CD8-positive, alpha-beta memory T cell (primary cell): ENCODE measurements around the gene MNDA. TPM values are rescaled to one million over a fixed set of nuclear protein-coding genes. Genes with fewer than 3 reads are reported as not detected.
"Not testable (repeated sequence)": the region's sequence is repeated elsewhere in the genome, so short reads cannot be mapped to it uniquely, and the experiment has no call there.

Experiments
- CTCF ChIA-PET: fragments of 350-600 bp; sonication (Branson Sonifier 250); formaldehyde crosslinking; loops from one replicate; lab custom pipeline; 2021; ENCODE audit warnings: antibody characterized with exemption; lab: Charles Lee
- POLR2A ChIA-PET: fragments of 350-600 bp; sonication (Branson Sonifier 250); formaldehyde crosslinking; loops from one replicate; lab custom pipeline; 2021; ENCODE audit warnings: antibody characterized with exemption; lab: Charles Lee
- DNase-seq, 5 donors: peaks; one replicate each; pipeline versions ENCODE4 v3.0.0 to v3.0.0-alpha.2; 2020 to 2022; ENCODE audit warnings: mixed read lengths in 1 of 5
- H3K27ac ChIP-seq: one replicate; pipeline ENCODE4 v1.7.0; 2013; ENCODE audit warnings: low read depth, mild to moderate bottlenecking, low read length, moderate library complexity
- H3K27me3 ChIP-seq: 2 replicates; pipeline ENCODE4 v1.7.0; 2013; ENCODE audit warnings: low read length, mild to moderate bottlenecking; ENCODE audit not compliant: insufficient read depth, poor library complexity, severe bottlenecking
- H3K36me3 ChIP-seq: 2 replicates; pipeline ENCODE4 v1.7.0; 2013; ENCODE audit warnings: mild to moderate bottlenecking, low read length, moderate library complexity; ENCODE audit not compliant: insufficient read depth
- H3K4me1 ChIP-seq: 2 replicates; pipeline ENCODE4 v1.7.0; 2013; ENCODE audit warnings: mild to moderate bottlenecking, low read length, moderate library complexity; ENCODE audit not compliant: insufficient read depth
- H3K4me3 ChIP-seq: 2 replicates; pipeline ENCODE4 v1.7.0; 2013; ENCODE audit warnings: mild to moderate bottlenecking, low read length
- H3K9me3 ChIP-seq: 2 replicates; pipeline ENCODE4 v1.7.0; 2013; ENCODE audit warnings: mild to moderate bottlenecking, low read length
- H3K27ac Mint-ChIP-seq, 8 donors: one replicate each; pipeline ENCODE4 v1.8.0; 2020 to 2021; ENCODE audit warnings: mixed read lengths in 8 of 8, mild to moderate bottlenecking in 6 of 8, inconsistent platforms in 3 of 8, moderate library complexity in 3 of 8
- H3K27me3 Mint-ChIP-seq, 2 donors: one replicate each; pipeline ENCODE4 v1.8.0; 2020 to 2021; ENCODE audit warnings: mixed read lengths in 2 of 2, mild to moderate bottlenecking in 1 of 2, moderate library complexity in 1 of 2
- H3K36me3 Mint-ChIP-seq, 3 donors: one replicate each; pipeline ENCODE4 v1.8.0; 2020 to 2021; ENCODE audit warnings: mixed read lengths in 3 of 3, inconsistent platforms in 1 of 3, mild to moderate bottlenecking in 1 of 3
- H3K4me1 Mint-ChIP-seq, 3 donors: one replicate each; pipeline ENCODE4 v1.8.0; 2020 to 2021; ENCODE audit warnings: mixed read lengths in 3 of 3, inconsistent platforms in 1 of 3, mild to moderate bottlenecking in 1 of 3
- H3K4me3 Mint-ChIP-seq, 7 donors: one replicate each; pipeline ENCODE4 v1.8.0; 2020 to 2021; ENCODE audit warnings: mixed read lengths in 7 of 7, mild to moderate bottlenecking in 6 of 7, moderate library complexity in 4 of 7, inconsistent platforms in 2 of 7
- H3K9me3 Mint-ChIP-seq, 5 donors: one replicate each; pipeline ENCODE4 v1.8.0; 2020 to 2022; ENCODE audit warnings: mixed read lengths in 5 of 5, mild to moderate bottlenecking in 3 of 5, moderate library complexity in 2 of 5, inconsistent platforms in 1 of 5
- polyA plus RNA-seq: library from polyadenylated mRNA; unstranded; fragments of 300-500 nt; fragmentation: Illumina TruSeq; gene quantifications from one replicate; pipeline ENCODE4 v1.2.3, GENCODE V29; 2021
- total RNA-seq, 2 experiments: library from RNA; stranded (reverse); gene quantifications; one replicate each; pipeline ENCODE4 v1.2.3, GENCODE V29; 2021

The MNDA gene
- total and polyA plus RNA-seq, 3 experiments from 2014 or later, result 0.22 to 0.59 (median 0.39) TPM

DNA sequence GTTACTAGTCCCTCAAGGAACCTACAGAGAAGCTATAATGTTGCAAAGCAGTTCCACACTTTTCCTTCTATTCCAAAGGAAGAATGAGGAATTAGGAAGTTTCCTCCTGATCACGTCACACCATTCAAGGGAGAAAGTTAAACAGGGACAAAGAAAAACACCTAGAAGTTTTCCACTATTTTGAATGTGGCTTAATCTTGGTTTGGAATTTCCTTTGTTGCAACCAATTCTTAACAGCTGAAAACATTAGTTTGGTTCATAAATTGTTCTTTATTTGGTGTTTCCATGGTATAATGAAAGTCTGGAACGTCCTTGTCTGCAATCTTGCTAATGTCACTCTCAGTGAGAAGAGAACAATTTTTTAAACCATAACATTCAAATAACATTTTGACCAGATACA is 8.4 kb downstream of the MNDA start:
- no peaks in the 10 kb centered on the region for H3K4me1 ChIP-seq
- H3K9me3 ChIP-seq, result no peaks in the 10 kb centered on the region
- Mint-ChIP-seq H3K4me3 (no peak overlapping the region), H3K36me3 (peaks cover 1 to 20% (median 1%) of the 10 kb centered on the region in 3 donors), H3K27me3 (peaks cover 6 to 17% of the 10 kb centered on the region in 2 donors), H3K9me3 (peaks cover 4 to 12% (median 7%) of the 10 kb centered on the region in 5 donors), H3K27ac (no peak overlapping the region), H3K4me1 (no peaks in the 10 kb centered on the region)
- DNase-seq, result no peak
- no peak overlapping the region for H3K27ac ChIP-seq
- no peaks in the 10 kb centered on the region for H3K36me3 ChIP-seq
- CTCF ChIA-PET, result no interaction called here
- H3K4me3 ChIP-seq, result no peak overlapping the region
- POLR2A ChIA-PET, result no interaction called here
- H3K27me3 ChIP-seq, result no peaks in the 10 kb centered on the region

DNA sequence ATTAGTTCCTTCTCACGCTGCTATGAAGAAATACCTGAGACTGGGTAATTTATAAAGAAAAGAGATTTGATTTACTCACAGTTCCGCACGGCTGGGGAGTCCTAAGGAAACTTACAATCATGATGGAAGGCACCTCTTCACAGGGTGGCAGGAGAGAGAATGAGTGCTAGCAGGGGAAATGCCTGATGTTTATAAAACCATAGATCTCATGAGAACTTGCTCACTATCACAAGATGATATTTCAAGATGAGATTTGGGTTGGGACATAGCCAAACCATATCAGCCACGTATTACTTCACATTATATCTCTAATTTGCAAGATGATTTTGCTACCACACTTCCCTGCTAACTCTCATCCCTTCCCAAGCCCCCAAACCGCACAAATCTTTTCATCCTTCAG is 9.1 kb downstream of the MNDA start:
- Mint-ChIP-seq H3K4me3 (no peak overlapping the region), H3K36me3 (peaks cover 1 to 20% (median 1%) of the 10 kb centered on the region in 3 donors), H3K27ac (no peak overlapping the region), H3K4me1 (no peaks in the 10 kb centered on the region), H3K9me3 (peaks cover 4 to 12% (median 7%) of the 10 kb centered on the region in 5 donors), H3K27me3 (peaks cover 6 to 17% of the 10 kb centered on the region in 2 donors)
- DNase-seq, result no peak
- Histone ChIP-seq H3K36me3 (no peaks in the 10 kb centered on the region), H3K4me1 (no peaks in the 10 kb centered on the region), H3K4me3 (no peak overlapping the region), H3K9me3 (no peaks in the 10 kb centered on the region), H3K27me3 (no peaks in the 10 kb centered on the region), H3K27ac (no peak overlapping the region)
- ChIA-PET POLR2A (no interaction called here), CTCF (no interaction called here)

DNA sequence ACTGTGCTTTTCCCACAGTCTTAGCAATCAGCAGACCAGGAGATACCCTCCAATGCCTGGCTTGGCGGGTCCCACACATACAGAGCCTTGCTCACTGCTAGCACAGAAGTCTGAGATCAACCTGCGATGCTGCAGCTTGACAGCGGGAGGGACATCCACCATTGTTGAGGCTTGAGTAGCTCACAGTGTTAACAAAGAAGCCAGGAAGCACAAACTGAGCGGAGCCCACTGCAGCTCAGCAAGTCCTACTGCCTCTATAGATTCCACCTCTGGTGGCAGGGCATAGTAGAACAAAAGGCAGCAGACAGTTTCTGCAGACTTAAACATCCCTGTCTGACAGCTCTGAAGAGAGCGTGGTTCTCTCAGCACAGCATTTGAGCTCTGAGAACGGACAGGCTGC is 33.4 kb downstream of the MNDA start:
- no peaks in the 10 kb centered on the region for H3K9me3 ChIP-seq
- H3K27me3 ChIP-seq, result no peaks in the 10 kb centered on the region
- H3K36me3 Mint-ChIP-seq, result peaks cover 0 to 35% (median 2%) of the 10 kb centered on the region in 3 donors
- no peak overlapping the region for H3K27ac Mint-ChIP-seq
- H3K4me3 ChIP-seq, result no peak overlapping the region
- no peaks in the 10 kb centered on the region for H3K4me1 ChIP-seq
- POLR2A ChIA-PET, result no interaction called here
- H3K27ac ChIP-seq, result no peak overlapping the region
- CTCF ChIA-PET, result no interaction called here
- H3K4me3 Mint-ChIP-seq, result no peak overlapping the region
- no peak for DNase-seq
- no peaks in the 10 kb centered on the region for H3K4me1 Mint-ChIP-seq
- no peaks in the 10 kb centered on the region for H3K36me3 ChIP-seq
- peaks cover 11 to 18% (median 15%) of the 10 kb centered on the region in 5 donors for H3K9me3 Mint-ChIP-seq
- H3K27me3 Mint-ChIP-seq, result peaks cover 10 to 13% of the 10 kb centered on the region in 2 donors

DNA sequence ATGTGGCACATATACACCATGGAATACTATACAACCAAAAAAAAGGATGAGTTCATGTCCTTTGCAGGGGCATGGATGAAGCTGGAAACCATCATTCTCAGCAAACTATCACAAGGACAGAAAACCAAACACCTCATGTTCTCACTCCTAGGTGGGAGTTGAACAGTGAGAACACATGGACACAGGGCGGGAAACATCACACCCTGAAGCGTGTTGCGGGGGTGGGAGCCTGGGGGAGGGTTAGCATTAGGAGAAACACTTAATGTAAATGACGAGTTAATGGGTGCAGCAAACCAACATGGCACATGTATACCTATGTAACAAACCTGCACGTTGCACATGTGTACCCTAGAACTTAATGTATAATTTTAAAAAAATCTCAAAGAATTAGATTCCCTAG is 39.3 kb downstream of the MNDA start:
- H3K27ac ChIP-seq, H3K27ac Mint-ChIP-seq, H3K27me3 Mint-ChIP-seq, DNase-seq, H3K4me1 ChIP-seq, H3K4me1 Mint-ChIP-seq, H3K4me3 Mint-ChIP-seq, POLR2A ChIA-PET, H3K36me3 ChIP-seq, H3K9me3 ChIP-seq, CTCF ChIA-PET, H3K9me3 Mint-ChIP-seq, H3K27me3 ChIP-seq, H3K4me3 ChIP-seq: not testable (repeated sequence)
- H3K36me3 Mint-ChIP-seq, result peaks cover 0 to 12% (median 5%) of the 10 kb centered on the region in 3 donors

DNA sequence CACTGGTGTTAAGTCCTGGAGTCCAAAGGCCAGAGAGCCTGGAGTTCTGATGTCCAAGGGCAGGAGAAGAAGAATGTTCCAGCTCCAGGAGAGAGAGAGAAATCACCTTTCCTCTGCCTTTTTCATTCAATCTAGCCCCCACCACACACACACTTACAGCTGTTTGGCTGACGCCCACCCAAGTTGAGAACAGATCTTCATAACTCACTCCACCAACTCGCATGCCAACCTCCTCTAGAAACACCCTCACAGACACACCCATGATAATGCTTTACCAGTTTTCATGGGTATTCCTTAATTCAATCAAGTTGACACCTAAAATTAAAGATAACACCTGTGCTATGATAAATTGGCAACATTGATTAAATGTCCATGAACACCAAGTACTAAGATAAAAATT is 42.0 kb downstream of the MNDA start:
- Histone ChIP-seq H3K27ac (no peak overlapping the region), H3K36me3 (no peaks in the 10 kb centered on the region), H3K4me3 (no peak overlapping the region), H3K4me1 (no peaks in the 10 kb centered on the region), H3K9me3 (no peaks in the 10 kb centered on the region), H3K27me3 (no peaks in the 10 kb centered on the region)
- no peaks in the 10 kb centered on the region for H3K9me3 Mint-ChIP-seq
- no peak overlapping the region for H3K4me3 Mint-ChIP-seq
- no peak for DNase-seq
- H3K27ac Mint-ChIP-seq, result peak overlapping the region in 1 of 8 donors; percentile 15
- H3K4me1 Mint-ChIP-seq, result no peaks in the 10 kb centered on the region
- peaks cover 6 to 10% of the 10 kb centered on the region in 2 donors for H3K27me3 Mint-ChIP-seq
- ChIA-PET CTCF (no interaction called here), POLR2A (no interaction called here)
- peaks cover 0 to 5% (median 4%) of the 10 kb centered on the region in 3 donors for H3K36me3 Mint-ChIP-seq

DNA sequence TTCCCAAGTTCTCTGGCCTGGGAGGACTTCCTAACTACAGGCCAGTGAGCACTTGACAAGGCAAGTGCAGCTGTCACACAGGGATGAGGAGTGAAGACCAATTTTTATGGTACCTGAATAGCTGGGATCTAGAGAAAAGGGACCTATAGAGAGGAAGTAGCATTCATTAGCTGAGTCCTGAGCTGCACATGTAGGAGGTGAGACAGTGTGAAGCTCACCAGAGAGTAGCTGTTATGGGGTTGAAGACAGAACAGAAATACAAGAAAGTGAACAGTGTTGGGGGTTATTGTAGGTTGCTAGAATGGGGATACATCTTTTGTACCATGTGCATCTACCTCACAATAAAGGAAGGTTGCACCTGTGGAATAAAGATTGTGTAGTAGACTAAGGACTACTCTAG is 62.5 kb downstream of the MNDA start:
- Mint-ChIP-seq H3K9me3 (peaks cover 8 to 14% (median 13%) of the 10 kb centered on the region in 5 donors), H3K4me3 (no peak overlapping the region), H3K4me1 (no peaks in the 10 kb centered on the region), H3K27me3 (no peaks in the 10 kb centered on the region), H3K27ac (peak overlapping the region in 1 of 8 donors; percentile 8), H3K36me3 (peaks cover 0 to 17% (median 0%) of the 10 kb centered on the region in 3 donors)
- H3K4me3 ChIP-seq, result no peak overlapping the region
- H3K36me3 ChIP-seq, result no peaks in the 10 kb centered on the region
- no peaks in the 10 kb centered on the region for H3K4me1 ChIP-seq
- H3K9me3 ChIP-seq, result no peaks in the 10 kb centered on the region
- no peak for DNase-seq
- CTCF ChIA-PET, result no interaction called here
- H3K27me3 ChIP-seq, result no peaks in the 10 kb centered on the region
- POLR2A ChIA-PET, result no interaction called here
- H3K27ac ChIP-seq, result no peak overlapping the region

DNA sequence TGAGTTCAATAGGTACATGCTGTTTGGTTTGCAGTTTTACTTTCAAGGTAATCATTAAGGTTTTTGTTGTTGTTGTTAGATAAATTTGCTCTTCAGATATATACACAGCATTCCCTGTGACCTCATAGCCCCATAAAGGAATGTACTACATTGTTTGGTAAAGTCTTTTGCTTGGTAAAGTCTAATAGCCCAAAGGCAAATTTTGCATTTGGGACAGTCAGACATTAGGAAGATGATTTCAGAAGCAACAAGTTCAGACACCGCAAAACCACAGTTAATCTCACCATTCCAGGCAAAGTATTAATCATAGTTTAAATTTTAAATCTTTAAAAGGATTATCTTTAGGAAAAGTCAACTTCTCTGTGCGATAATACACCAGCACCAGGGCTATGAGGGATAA is 67.6 kb downstream of the MNDA start:
- Mint-ChIP-seq H3K4me1 (peaks cover 0 to 8% (median 0%) of the 10 kb centered on the region in 3 donors), H3K36me3 (peaks cover 0 to 18% (median 0%) of the 10 kb centered on the region in 3 donors), H3K9me3 (peaks cover 6 to 10% (median 10%) of the 10 kb centered on the region in 5 donors), H3K27ac (no peak overlapping the region), H3K4me3 (no peak overlapping the region), H3K27me3 (no peaks in the 10 kb centered on the region)
- no peaks in the 10 kb centered on the region for H3K9me3 ChIP-seq
- H3K36me3 ChIP-seq, result no peaks in the 10 kb centered on the region
- no peak overlapping the region for H3K27ac ChIP-seq
- no peaks in the 10 kb centered on the region for H3K4me1 ChIP-seq
- ChIA-PET CTCF (no interaction called here), POLR2A (no interaction called here)
- no peak overlapping the region for H3K4me3 ChIP-seq
- H3K27me3 ChIP-seq, result no peaks in the 10 kb centered on the region
- DNase-seq, result no peak
